HepG2 (cell line): Measurements from ENCODE around the gene PSORS1C1. TPM values are rescaled to one million over a fixed set of nuclear protein-coding genes. Genes with fewer than 3 reads are reported as not detected.
A peak's percentile ranks its signal among the peaks of the same experiment; 100 is the strongest.

ENCODE experiments used
- ARNT ChIP-seq: fragments of 450-650 bp; IDR thresholded peaks from 2 replicates; pipeline ENCODE4 v1.6.1; 2017
- CAMTA2 ChIP-seq: sonication (generic); formaldehyde crosslinking; IDR thresholded peaks from 2 replicates; pipeline ENCODE4 v1.4.0; 2020; ENCODE audit warnings: mild to moderate bottlenecking, missing genetic modification reagents, borderline replicate concordance
- EEA1 ChIP-seq: sonication (generic); formaldehyde crosslinking; IDR thresholded peaks from 2 replicates; pipeline ENCODE4 v1.5.1; 2020; ENCODE audit warnings: mild to moderate bottlenecking, missing genetic modification reagents, borderline replicate concordance
- FOXP1 ChIP-seq, 2 experiments: fragments of 450-650 bp in 1 of 2; IDR thresholded peaks; 2 replicates each; pipeline ENCODE4 v1.6.1; 2017 to 2018; ENCODE audit warnings: antibody characterized with exemption in 1 of 2
- GTF3A ChIP-seq: sonication (generic); formaldehyde crosslinking; conservative IDR thresholded peaks from 2 replicates; pipeline ENCODE4 v1.4.0; 2020; ENCODE audit warnings: mild to moderate bottlenecking, missing genetic modification reagents
- HOXA9 ChIP-seq: sonication (generic); formaldehyde crosslinking; IDR thresholded peaks from 2 replicates; pipeline ENCODE4 v1.8.1; 2022; ENCODE audit warnings: missing genetic modification reagents, mild to moderate bottlenecking, moderate library complexity, borderline replicate concordance
- KDM2A ChIP-seq: sonication (generic); formaldehyde crosslinking; IDR thresholded peaks from 2 replicates; pipeline ENCODE4 v1.4.0; 2020; ENCODE audit warnings: low read depth, missing genetic modification reagents, borderline replicate concordance
- KDM4B ChIP-seq: sonication (generic); formaldehyde crosslinking; IDR thresholded peaks from 2 replicates; pipeline ENCODE4 v1.4.0; 2020; ENCODE audit warnings: missing genetic modification reagents
- KLF16 ChIP-seq, 2 experiments: sonication (generic) in 1 of 2; formaldehyde crosslinking in 1 of 2; IDR thresholded peaks; 2 replicates each; pipeline versions ENCODE4 v1.6.1 to v1.8.0; 2016 to 2023; ENCODE audit warnings: missing genetic modification reagents in 2 of 2, missing compliant biosample characterization in 1 of 2
- NFIB ChIP-seq: sonication (generic); formaldehyde crosslinking; IDR thresholded peaks from 2 replicates; pipeline ENCODE4 v1.9.0; 2021; ENCODE audit warnings: missing genetic modification reagents, mild to moderate bottlenecking, borderline replicate concordance
- SP2 ChIP-seq: sonication (generic); formaldehyde crosslinking; IDR thresholded peaks from 2 replicates; pipeline ENCODE4 v1.5.1; 2020; ENCODE audit warnings: mild to moderate bottlenecking, missing genetic modification reagents
- SP4 ChIP-seq: sonication (generic); formaldehyde crosslinking; IDR thresholded peaks from 2 replicates; pipeline ENCODE4 v1.8.1; 2023; ENCODE audit warnings: mild to moderate bottlenecking, missing genetic modification reagents
- SPEN ChIP-seq: sonication (generic); formaldehyde crosslinking; IDR thresholded peaks from 2 replicates; pipeline ENCODE4 v1.5.1; 2020; ENCODE audit warnings: low read depth, mild to moderate bottlenecking, missing genetic modification reagents
- U2AF2 ChIP-seq: fragments of 200-400 bp; formaldehyde crosslinking; IDR thresholded peaks from 2 replicates; pipeline ENCODE4 v1.6.1; 2017; ENCODE audit warnings: low read depth, mild to moderate bottlenecking, low read length
- ZFP62 ChIP-seq: sonication (generic); formaldehyde crosslinking; IDR thresholded peaks from 2 replicates; pipeline ENCODE4 v1.4.0; 2020; ENCODE audit warnings: missing genetic modification reagents
- ZFX ChIP-seq: sonication (generic); formaldehyde crosslinking; IDR thresholded peaks from 2 replicates; pipeline ENCODE4 v1.4.0; 2020; ENCODE audit warnings: mild to moderate bottlenecking, low read depth, missing genetic modification reagents, moderate library complexity
- ZNF24 ChIP-seq: fragments of 450-650 bp; IDR thresholded peaks from 2 replicates; pipeline ENCODE4 v1.6.1; 2017; ENCODE audit warnings: antibody characterized with exemption, mild to moderate bottlenecking
- ZNF772 ChIP-seq: sonication (generic); formaldehyde crosslinking; IDR thresholded peaks from 2 replicates; pipeline ENCODE4 v1.5.0; 2020; ENCODE audit warnings: mild to moderate bottlenecking, missing genetic modification reagents
- ZNF850 ChIP-seq: sonication (generic); formaldehyde crosslinking; conservative IDR thresholded peaks from 2 replicates; pipeline ENCODE4 v1.9.0; 2021; ENCODE audit warnings: mild to moderate bottlenecking, missing genetic modification reagents
- ZSCAN29 ChIP-seq: sonication (generic); formaldehyde crosslinking; conservative IDR thresholded peaks from 2 replicates; pipeline ENCODE4 v1.4.0; 2020; ENCODE audit warnings: mild to moderate bottlenecking, missing genetic modification reagents
- polyA plus RNA-seq, 8 experiments: library from polyadenylated mRNA; depleted of rRNA in 3 of 8; stranded (reverse) in 7 of 8; unstranded in 1 of 8; fragments of >200 nt; fragmentation: Illumina TruSeq in 4 of 8; extraction: Trizol in 4 of 8; gene quantifications; 2 replicates each; pipeline versions ENCODE4 v1.2.1 to v1.2.3, GENCODE V29; 2011 to 2016; ENCODE audit warnings: low read depth in 4 of 8, missing spikeins in 1 of 8, mixed read lengths in 1 of 8; ENCODE audit not compliant: insufficient read depth in 1 of 8
- total RNA-seq, 5 experiments: library from RNA; depleted of rRNA; stranded (reverse); fragments of >200 nt; fragmentation: Illumina TruSeq; extraction: Trizol; gene quantifications; 2 replicates each; pipeline ENCODE4 v1.2.3, GENCODE V29; 2016; ENCODE audit warnings: low read depth in 1 of 5
- TF ChIP-seq, protein P1 (sequence below): sonication (generic); formaldehyde crosslinking; IDR thresholded peaks from 2 replicates; pipeline ENCODE4 v1.4.0; 2020; ENCODE audit warnings: missing genetic modification reagents, borderline replicate concordance
- TF ChIP-seq, protein P2 (sequence below): IDR thresholded peaks from 2 replicates; pipeline ENCODE4 v1.6.1; 2012; ENCODE audit warnings: low read length, improper control_type of control experiment

Gene PSORS1C1
- total and polyA plus RNA-seq, 2 of the 13 experiments (the other 11 are each of a cell fraction or from before 2014, with no cell fraction given), result 0.01 to 0.02 TPM

DNA sequence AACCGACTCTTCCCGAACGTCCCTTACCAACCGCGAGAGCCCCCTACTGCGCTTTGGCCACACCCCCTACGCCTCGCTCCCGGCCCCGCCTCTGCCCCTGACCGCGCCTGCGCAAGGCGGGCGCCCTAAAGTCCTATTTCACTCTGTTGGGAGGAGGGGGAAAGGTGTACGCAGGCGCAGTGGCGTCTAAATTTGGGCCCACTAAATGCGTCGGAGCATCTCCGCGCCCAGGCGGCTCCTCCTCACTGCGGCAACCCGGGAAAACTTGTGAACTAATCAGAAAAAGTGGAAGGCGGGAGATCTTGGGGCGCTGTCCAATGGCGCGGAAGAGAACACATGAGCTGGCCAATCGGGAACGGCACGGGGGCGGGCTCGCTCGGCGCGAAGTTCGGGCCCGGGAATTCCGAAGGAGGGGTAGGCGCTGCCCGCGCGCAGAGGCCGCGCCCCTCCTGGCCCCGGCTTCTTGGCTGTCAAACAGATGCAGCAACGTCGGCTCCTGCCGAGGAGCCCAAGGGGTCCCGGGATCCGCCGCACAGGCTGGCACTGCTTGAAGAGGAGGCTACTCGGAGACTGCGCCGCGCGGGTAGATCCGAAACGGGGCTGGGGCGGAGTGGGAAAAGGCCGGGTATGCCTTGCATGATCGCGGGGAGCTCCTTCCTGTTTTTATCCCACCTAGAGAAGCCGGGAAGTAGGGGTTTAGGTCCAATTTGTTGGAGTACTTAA is 43.7 kb downstream of the PSORS1C1 start, which contains the start of gene TCF19 (continued):
- TF ChIP-seq SP4 (peak; percentile 95; the same call in 1 of the 2 replicates), U2AF2 (0 out of 2 replicates have a peak, but pooled peaks have one; percentile 31), KDM4B (CRISPR knock-in tag) (no peak), HOXA9 (CRISPR knock-in tag) (peak; percentile 86; the same call in 1 of the 2 replicates), KDM2A (CRISPR knock-in tag) (peak; percentile 75), NFIB (CRISPR knock-in tag) (no peak), EEA1 (no peak), ARNT (no peak), FOXP1 (IDR thresholded peaks at IDR 0.05) (no peak), FOXP1 (CRISPR knock-in tag; IDR thresholded peaks at IDR 0.05) (no peak), CAMTA2 (CRISPR knock-in tag) (no peak), ZFP62 (CRISPR knock-in tag) (no peak), KLF16 (CRISPR knock-in tag; IDR thresholded peaks at IDR 0.05) (peak in 1 of 2 experiments; percentile 88; a peak in 1 of 4 replicates), SPEN (peak; percentile 94), ZNF850 (CRISPR knock-in tag) (no peak), ZFX (CRISPR knock-in tag) (peak; percentile 78), ZNF772 (CRISPR knock-in tag) (0 out of 2 replicates have a peak, but pooled peaks have one; percentile 87), ZSCAN29 (CRISPR knock-in tag) (peak; percentile 87), ZNF24 (no peak), GTF3A (CRISPR knock-in tag) (no peak), SP2 (CRISPR knock-in tag) (peak; percentile 99)
- TF ChIP-seq, protein P1, sequence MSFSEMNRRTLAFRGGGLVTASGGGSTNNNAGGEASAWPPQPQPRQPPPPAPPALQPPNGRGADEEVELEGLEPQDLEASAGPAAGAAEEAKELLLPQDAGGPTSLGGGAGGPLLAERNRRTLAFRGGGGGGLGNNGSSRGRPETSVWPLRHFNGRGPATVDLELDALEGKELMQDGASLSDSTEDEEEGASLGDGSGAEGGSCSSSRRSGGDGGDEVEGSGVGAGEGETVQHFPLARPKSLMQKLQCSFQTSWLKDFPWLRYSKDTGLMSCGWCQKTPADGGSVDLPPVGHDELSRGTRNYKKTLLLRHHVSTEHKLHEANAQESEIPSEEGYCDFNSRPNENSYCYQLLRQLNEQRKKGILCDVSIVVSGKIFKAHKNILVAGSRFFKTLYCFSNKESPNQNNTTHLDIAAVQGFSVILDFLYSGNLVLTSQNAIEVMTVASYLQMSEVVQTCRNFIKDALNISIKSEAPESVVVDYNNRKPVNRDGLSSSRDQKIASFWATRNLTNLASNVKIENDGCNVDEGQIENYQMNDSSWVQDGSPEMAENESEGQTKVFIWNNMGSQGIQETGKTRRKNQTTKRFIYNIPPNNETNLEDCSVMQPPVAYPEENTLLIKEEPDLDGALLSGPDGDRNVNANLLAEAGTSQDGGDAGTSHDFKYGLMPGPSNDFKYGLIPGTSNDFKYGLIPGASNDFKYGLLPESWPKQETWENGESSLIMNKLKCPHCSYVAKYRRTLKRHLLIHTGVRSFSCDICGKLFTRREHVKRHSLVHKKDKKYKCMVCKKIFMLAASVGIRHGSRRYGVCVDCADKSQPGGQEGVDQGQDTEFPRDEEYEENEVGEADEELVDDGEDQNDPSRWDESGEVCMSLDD (CRISPR knock-in tag), result no peak
- TF ChIP-seq, protein P2, sequence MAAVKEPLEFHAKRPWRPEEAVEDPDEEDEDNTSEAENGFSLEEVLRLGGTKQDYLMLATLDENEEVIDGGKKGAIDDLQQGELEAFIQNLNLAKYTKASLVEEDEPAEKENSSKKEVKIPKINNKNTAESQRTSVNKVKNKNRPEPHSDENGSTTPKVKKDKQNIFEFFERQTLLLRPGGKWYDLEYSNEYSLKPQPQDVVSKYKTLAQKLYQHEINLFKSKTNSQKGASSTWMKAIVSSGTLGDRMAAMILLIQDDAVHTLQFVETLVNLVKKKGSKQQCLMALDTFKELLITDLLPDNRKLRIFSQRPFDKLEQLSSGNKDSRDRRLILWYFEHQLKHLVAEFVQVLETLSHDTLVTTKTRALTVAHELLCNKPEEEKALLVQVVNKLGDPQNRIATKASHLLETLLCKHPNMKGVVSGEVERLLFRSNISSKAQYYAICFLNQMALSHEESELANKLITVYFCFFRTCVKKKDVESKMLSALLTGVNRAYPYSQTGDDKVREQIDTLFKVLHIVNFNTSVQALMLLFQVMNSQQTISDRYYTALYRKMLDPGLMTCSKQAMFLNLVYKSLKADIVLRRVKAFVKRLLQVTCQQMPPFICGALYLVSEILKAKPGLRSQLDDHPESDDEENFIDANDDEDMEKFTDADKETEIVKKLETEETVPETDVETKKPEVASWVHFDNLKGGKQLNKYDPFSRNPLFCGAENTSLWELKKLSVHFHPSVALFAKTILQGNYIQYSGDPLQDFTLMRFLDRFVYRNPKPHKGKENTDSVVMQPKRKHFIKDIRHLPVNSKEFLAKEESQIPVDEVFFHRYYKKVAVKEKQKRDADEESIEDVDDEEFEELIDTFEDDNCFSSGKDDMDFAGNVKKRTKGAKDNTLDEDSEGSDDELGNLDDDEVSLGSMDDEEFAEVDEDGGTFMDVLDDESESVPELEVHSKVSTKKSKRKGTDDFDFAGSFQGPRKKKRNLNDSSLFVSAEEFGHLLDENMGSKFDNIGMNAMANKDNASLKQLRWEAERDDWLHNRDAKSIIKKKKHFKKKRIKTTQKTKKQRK, result peak; percentile 36; the same call in 1 of the 2 replicates
